Hepatocyte (in vitro differentiated cells): ENCODE measurements around the gene TOX2. TPM values are rescaled to one million over a fixed set of nuclear protein-coding genes. Genes with fewer than 3 reads are reported as not detected.
A peak's percentile ranks its signal among the peaks of the same experiment; 100 is the strongest.

Source experiments
- DNase-seq: peaks from one replicate; pipeline ENCODE4 v3.0.0-alpha.2; 2016; ENCODE audit warnings: low spot score
- H2AFZ ChIP-seq: fragments of 200-600 bp; sonication (generic); 2 replicates; pipeline ENCODE4 v1.6.0; 2016; ENCODE audit warnings: antibody characterized with exemption, mild to moderate bottlenecking
- H3K27ac ChIP-seq: fragments of 200-600 bp; sonication (generic); 2 replicates; pipeline ENCODE4 v1.5.1; 2016; ENCODE audit warnings: mild to moderate bottlenecking
- H3K27me3 ChIP-seq: fragments of 200-600 bp; sonication (generic); 2 replicates; pipeline ENCODE4 v1.6.1; 2016
- H3K36me3 ChIP-seq: fragments of 200-600 bp; sonication (generic); replicated peaks from 2 replicates; pipeline ENCODE4 v1.5.1; 2016; ENCODE audit warnings: low read depth; ENCODE audit not compliant: insufficient read depth
- H3K4me1 ChIP-seq: fragments of 200-600 bp; sonication (generic); 2 replicates; pipeline ENCODE4 v1.5.1; 2016; ENCODE audit warnings: mild to moderate bottlenecking, moderate library complexity; ENCODE audit not compliant: insufficient read depth
- H3K4me2 ChIP-seq: fragments of 200-600 bp; sonication (generic); 2 replicates; pipeline ENCODE4 v1.6.0; 2016
- H3K4me3 ChIP-seq: fragments of 200-600 bp; sonication (generic); 2 replicates; pipeline ENCODE4 v1.5.1; 2016; ENCODE audit warnings: mild to moderate bottlenecking
- H3K79me2 ChIP-seq: fragments of 200-600 bp; sonication (generic); 2 replicates; pipeline ENCODE4 v1.6.0; 2017; ENCODE audit warnings: mild to moderate bottlenecking
- H3K9me2 ChIP-seq: fragments of 200-600 bp; sonication (generic); replicated peaks from 2 replicates; pipeline ENCODE4 v1.6.0; 2017; ENCODE audit warnings: mild to moderate bottlenecking; ENCODE audit not compliant: insufficient read depth
- H3K9me3 ChIP-seq: fragments of 200-600 bp; sonication (generic); 2 replicates; pipeline ENCODE4 v1.5.1; 2016; ENCODE audit warnings: low read depth, mild to moderate bottlenecking
- H4K20me1 ChIP-seq: fragments of 200-600 bp; sonication (generic); 2 replicates; pipeline ENCODE4 v1.6.0; 2016; ENCODE audit warnings: mild to moderate bottlenecking; ENCODE audit not compliant: insufficient read depth, poor library complexity, severe bottlenecking
- EZH2 ChIP-seq: fragments of 200-600 bp; sonication (generic); IDR thresholded peaks from 2 replicates; pipeline ENCODE4 v1.6.1; 2016; ENCODE audit warnings: antibody characterized with exemption, mild to moderate bottlenecking, borderline replicate concordance
- EZH2phosphoT487 ChIP-seq: fragments of 200-600 bp; sonication (generic); IDR thresholded peaks from one replicate; pipeline ENCODE4 v1.6.1; 2018; ENCODE audit warnings: antibody characterized with exemption, mild to moderate bottlenecking, low read depth, moderate library complexity; ENCODE audit not compliant: unreplicated experiment, severe bottlenecking
- WGBS: methylation state at CpG from one replicate; pipeline ENCODE4 v1.1.6; 2016; ENCODE audit warnings: low lambda C conversion rate; ENCODE audit errors: missing lambda C conversion rate; 5-methylcytosine and 5-hydroxymethylcytosine counted together
- polyA plus RNA-seq: library from polyadenylated mRNA; unstranded; fragments of >200 nt; fragmentation: Nextera tagmentation; extraction: Ambion mirVana; gene quantifications from 2 replicates; pipeline ENCODE4 v1.2.1, GENCODE V29; 2016
- total RNA-seq: library from RNA; depleted of rRNA; stranded (reverse); fragments of >200 nt; gene quantifications from 2 replicates; pipeline ENCODE4 v1.2.3, GENCODE V29; 2014
- TF ChIP-seq, protein P1 (sequence below): fragments of 200-600 bp; sonication (generic); IDR thresholded peaks from 2 replicates; pipeline ENCODE4 v1.5.1; 2016; ENCODE audit warnings: antibody characterized with exemption, mild to moderate bottlenecking; ENCODE audit not compliant: poor library complexity

Gene TOX2
- total and polyA plus RNA-seq, 2 experiments from 2014 or later = 0.87 to 12.1 TPM

DNA sequence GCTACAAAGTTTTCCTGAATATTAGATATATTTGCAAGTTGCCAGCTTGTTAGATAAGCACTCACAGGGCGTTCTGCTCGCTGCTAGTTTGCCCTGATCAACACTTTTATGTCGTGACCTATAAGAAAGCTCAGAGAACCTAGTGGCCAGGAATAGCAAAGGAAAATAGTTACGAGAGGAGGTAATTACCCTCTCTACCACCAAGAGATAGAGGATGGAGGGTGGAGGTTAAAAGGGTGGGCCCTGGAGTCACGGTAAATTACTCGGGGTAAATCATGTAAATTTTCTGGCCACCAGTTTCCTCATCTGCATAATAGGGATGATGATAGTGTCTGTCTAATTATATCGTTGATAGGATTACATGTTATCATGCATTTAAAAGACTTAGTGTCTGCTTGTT, 185.2 kb downstream of the TOX2 start:
- TF ChIP-seq EZH2phosphoT487 (no peak), EZH2 (no peak)
- TF ChIP-seq, protein P1, sequence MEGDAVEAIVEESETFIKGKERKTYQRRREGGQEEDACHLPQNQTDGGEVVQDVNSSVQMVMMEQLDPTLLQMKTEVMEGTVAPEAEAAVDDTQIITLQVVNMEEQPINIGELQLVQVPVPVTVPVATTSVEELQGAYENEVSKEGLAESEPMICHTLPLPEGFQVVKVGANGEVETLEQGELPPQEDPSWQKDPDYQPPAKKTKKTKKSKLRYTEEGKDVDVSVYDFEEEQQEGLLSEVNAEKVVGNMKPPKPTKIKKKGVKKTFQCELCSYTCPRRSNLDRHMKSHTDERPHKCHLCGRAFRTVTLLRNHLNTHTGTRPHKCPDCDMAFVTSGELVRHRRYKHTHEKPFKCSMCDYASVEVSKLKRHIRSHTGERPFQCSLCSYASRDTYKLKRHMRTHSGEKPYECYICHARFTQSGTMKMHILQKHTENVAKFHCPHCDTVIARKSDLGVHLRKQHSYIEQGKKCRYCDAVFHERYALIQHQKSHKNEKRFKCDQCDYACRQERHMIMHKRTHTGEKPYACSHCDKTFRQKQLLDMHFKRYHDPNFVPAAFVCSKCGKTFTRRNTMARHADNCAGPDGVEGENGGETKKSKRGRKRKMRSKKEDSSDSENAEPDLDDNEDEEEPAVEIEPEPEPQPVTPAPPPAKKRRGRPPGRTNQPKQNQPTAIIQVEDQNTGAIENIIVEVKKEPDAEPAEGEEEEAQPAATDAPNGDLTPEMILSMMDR = no peak
- Histone ChIP-seq H2AFZ (no peak overlapping the region), H3K36me3 (no peaks in the 10 kb centered on the region), H3K27me3 (no peaks in the 10 kb centered on the region), H4K20me1 (no peaks in the 10 kb centered on the region), H3K4me2 (no peak overlapping the region), H3K4me3 (no peak overlapping the region), H3K79me2 (no peaks in the 10 kb centered on the region), H3K9me3 (no peaks in the 10 kb centered on the region), H3K27ac (no peak overlapping the region), H3K4me1 (no peaks in the 10 kb centered on the region), H3K9me2 (no peaks in the 10 kb centered on the region)
- WGBS = 66% methylated on average over 7 of the region's 7 CpGs
- no peak for DNase-seq

DNA sequence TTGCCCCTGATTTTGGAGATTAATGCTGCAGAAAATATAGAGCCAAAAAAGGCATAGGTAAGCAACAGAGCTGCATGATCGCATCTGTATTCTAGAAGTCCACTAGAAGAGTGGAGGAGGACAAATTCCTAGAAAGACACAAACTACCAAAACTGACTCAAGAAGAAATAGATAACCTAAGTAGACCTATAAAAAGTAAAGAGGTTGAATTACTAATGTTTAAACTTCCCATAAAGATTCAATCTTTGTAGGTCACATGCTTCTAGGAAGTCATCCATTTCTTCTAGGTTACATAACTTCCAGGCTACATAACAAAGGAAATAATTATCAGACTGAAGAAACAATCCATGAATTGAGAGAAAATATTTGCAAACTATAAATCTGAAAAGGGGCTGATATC, 187.9 kb downstream of the TOX2 start:
- H3K9me2 ChIP-seq = no peaks in the 10 kb centered on the region
- H3K4me2 ChIP-seq = no peak overlapping the region
- no peak for DNase-seq
- no peaks in the 10 kb centered on the region for H3K9me3 ChIP-seq
- H2AFZ ChIP-seq = no peak overlapping the region
- 91% methylated on average over 1 of the region's 1 CpG for WGBS
- H3K27ac ChIP-seq = no peak overlapping the region
- TF ChIP-seq, protein P1 = no peak
- no peak for TF ChIP-seq EZH2
- TF ChIP-seq EZH2phosphoT487 = no peak
- H4K20me1 ChIP-seq = no peaks in the 10 kb centered on the region
- no peak overlapping the region for H3K4me3 ChIP-seq
- H3K27me3 ChIP-seq = no peaks in the 10 kb centered on the region
- H3K79me2 ChIP-seq = no peaks in the 10 kb centered on the region
- H3K4me1 ChIP-seq = no peaks in the 10 kb centered on the region
- H3K36me3 ChIP-seq = no peaks in the 10 kb centered on the region

DNA sequence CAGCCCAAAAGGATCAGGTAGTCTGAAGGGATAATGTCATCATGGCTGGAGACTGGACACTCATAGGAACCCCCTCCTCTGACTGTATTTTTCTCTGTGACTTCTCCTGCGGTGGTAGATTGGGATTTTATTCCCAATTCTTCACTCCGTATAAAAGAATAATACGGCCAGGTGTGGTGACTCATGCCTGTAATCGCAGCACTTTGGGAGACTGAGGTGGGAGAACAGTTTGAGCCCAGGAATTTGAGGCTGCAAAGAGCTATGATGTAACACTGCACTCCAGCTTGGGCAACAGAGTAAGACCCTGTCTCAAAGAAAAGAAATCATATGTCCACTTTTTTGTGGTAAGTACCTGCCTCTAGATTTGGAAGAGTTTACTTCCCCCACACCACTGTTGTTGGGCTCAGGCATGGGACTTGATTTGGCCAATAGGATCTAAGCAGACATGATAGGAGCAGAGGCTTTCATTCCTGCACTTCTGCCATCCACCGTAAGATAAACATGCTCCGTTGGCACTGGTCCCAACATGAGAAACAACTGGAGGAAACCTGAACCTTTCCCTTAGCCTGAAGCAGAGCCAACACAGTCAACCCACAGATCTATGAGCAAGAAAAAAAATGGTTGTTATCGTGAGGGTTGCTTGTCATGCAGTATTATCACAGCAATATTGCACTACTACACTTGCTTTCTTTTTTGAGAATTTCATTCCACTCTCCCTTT, 190.3 kb downstream of the TOX2 start:
- no peaks in the 10 kb centered on the region for H3K9me3 ChIP-seq
- H3K79me2 ChIP-seq = no peaks in the 10 kb centered on the region
- no peaks in the 10 kb centered on the region for H3K36me3 ChIP-seq
- no peaks in the 10 kb centered on the region for H3K27me3 ChIP-seq
- TF ChIP-seq EZH2phosphoT487 = no peak
- TF ChIP-seq, protein P1 = no peak
- no peak for TF ChIP-seq EZH2
- peak; percentile 66 for DNase-seq
- H3K4me3 ChIP-seq = no peak overlapping the region
- H3K9me2 ChIP-seq = no peaks in the 10 kb centered on the region
- no peaks in the 10 kb centered on the region for H3K4me1 ChIP-seq
- no peak overlapping the region for H3K4me2 ChIP-seq
- H2AFZ ChIP-seq = no peak overlapping the region
- no peak overlapping the region for H3K27ac ChIP-seq
- WGBS = 62% methylated on average over 7 of the region's 7 CpGs
- no peaks in the 10 kb centered on the region for H4K20me1 ChIP-seq
